Measurements from ENCODE around the gene TRAF3IP1.

TRAF3IP1 gene

GRCh38 chr2:238418999-238419546 lies 98.8 kb downstream of the TRAF3IP1 start:
- TF ChIP-seq CTCF (IDR thresholded peaks at IDR 0.05), result no peak

GRCh38 chr2:238420442-238420841 lies 100.1 kb downstream of the TRAF3IP1 start:
- no peak for TF ChIP-seq CTCF (IDR thresholded peaks at IDR 0.05)
- H3K4me3 ChIP-seq (ENCODE audit: low read depth in 1 of 2, low read length in 1 of 2), result no peak overlapping the region
- peaks cover 4% of the 10 kb centered on the region for H3K9me3 ChIP-seq
- H3K27ac ChIP-seq, result no peak overlapping the region
- no peaks in the 10 kb centered on the region for H3K36me3 ChIP-seq
- H3K27me3 ChIP-seq, result peaks cover under 1% of the 10 kb centered on the region
- no peaks in the 10 kb centered on the region for H3K4me1 ChIP-seq (ENCODE audit: control insufficient read depth in 1 of 2, insufficient read depth in 1 of 2, low read depth in 1 of 2, low read length in 1 of 2)

More at GRCh38 chr2:238418999-238419546, 98.8 kb downstream of the TRAF3IP1 start:
- H3K4me3 ChIP-seq (ENCODE audit: low read depth in 1 of 2, low read length in 1 of 2), result no peak overlapping the region
- H3K27ac ChIP-seq, result no peak overlapping the region
- no peaks in the 10 kb centered on the region for H3K27me3 ChIP-seq
- H3K4me1 ChIP-seq (ENCODE audit: control insufficient read depth in 1 of 2, insufficient read depth in 1 of 2, low read depth in 1 of 2, low read length in 1 of 2), result no peaks in the 10 kb centered on the region
- H3K9me3 ChIP-seq, result peaks cover 4% of the 10 kb centered on the region
- no peaks in the 10 kb centered on the region for H3K36me3 ChIP-seq

- Histone ChIP-seq H3K9me3 (peaks cover 2% of the 10 kb centered on the region), H3K27me3 (peaks cover 6% of the 10 kb centered on the region), H3K4me1 (ENCODE audit: control insufficient read depth in 1 of 2, insufficient read depth in 1 of 2, low read depth in 1 of 2, low read length in 1 of 2) (peaks cover 5% of the 10 kb centered on the region in 2 experiments), H3K36me3 (no peaks in the 10 kb centered on the region), H3K27ac (no peak overlapping the region), H3K4me3 (ENCODE audit: low read depth in 1 of 2, low read length in 1 of 2) (no peak overlapping the region)
- no peak for TF ChIP-seq CTCF (IDR thresholded peaks at IDR 0.05)
These were observed 100.8 kb downstream of the TRAF3IP1 start for GRCh38 chr2:238420878-238421694.

GRCh38 chr2:238421695-238422035 lies 101.3 kb downstream of the TRAF3IP1 start:
- Histone ChIP-seq H3K4me1 (ENCODE audit: control insufficient read depth in 1 of 2, insufficient read depth in 1 of 2, low read depth in 1 of 2, low read length in 1 of 2) (peaks cover 8 to 9% of the 10 kb centered on the region in 2 experiments), H3K4me3 (ENCODE audit: low read depth in 1 of 2, low read length in 1 of 2) (no peak overlapping the region), H3K36me3 (no peaks in the 10 kb centered on the region), H3K9me3 (no peaks in the 10 kb centered on the region), H3K27me3 (peaks cover 6% of the 10 kb centered on the region), H3K27ac (no peak overlapping the region)
- TF ChIP-seq CTCF (IDR thresholded peaks at IDR 0.05), result no peak

GRCh38 chr2:238422285-238422684 lies 102.0 kb downstream of the TRAF3IP1 start:
- no peak overlapping the region for H3K27ac ChIP-seq
- no peaks in the 10 kb centered on the region for H3K9me3 ChIP-seq
- peaks cover 6% of the 10 kb centered on the region for H3K27me3 ChIP-seq
- no peak for TF ChIP-seq CTCF (IDR thresholded peaks at IDR 0.05)
- H3K4me1 ChIP-seq (ENCODE audit: control insufficient read depth in 1 of 2, insufficient read depth in 1 of 2, low read depth in 1 of 2, low read length in 1 of 2), result peaks cover 9 to 12% of the 10 kb centered on the region in 2 experiments
- no peak overlapping the region for H3K4me3 ChIP-seq (ENCODE audit: low read depth in 1 of 2, low read length in 1 of 2)
- H3K36me3 ChIP-seq, result no peaks in the 10 kb centered on the region

Measured in neutrophil (primary cell).